Endothelial cell of umbilical vein (primary cell): ENCODE data around the gene TSEN2.

ENCODE experiments used
- JUN ChIP-seq: IDR thresholded peaks from 2 replicates; pipeline ENCODE4 v1.6.1; 2011; ENCODE audit warnings: borderline replicate concordance, low read depth; ENCODE audit not compliant: insufficient read length, insufficient read depth
- POLR2A ChIP-seq: IDR thresholded peaks from 2 replicates; pipeline ENCODE4 v1.6.1; 2012; ENCODE audit warnings: low read depth, mild to moderate bottlenecking, control low read depth, low read length
- TF ChIP-seq, protein P1 (sequence below), 2 donors: IDR thresholded peaks; 1 replicate in 1 of 2; 2 replicates in 1 of 2; pipeline ENCODE4 v1.5.1; 2011; ENCODE audit warnings: low read length in 2 of 2, mild to moderate bottlenecking in 2 of 2, moderate library complexity in 2 of 2, control low read depth in 1 of 2, inconsistent platforms in 1 of 2, low read depth in 1 of 2; ENCODE audit not compliant: insufficient read depth in 1 of 2; ENCODE audit errors: extremely low read depth in 1 of 2

DNA sequence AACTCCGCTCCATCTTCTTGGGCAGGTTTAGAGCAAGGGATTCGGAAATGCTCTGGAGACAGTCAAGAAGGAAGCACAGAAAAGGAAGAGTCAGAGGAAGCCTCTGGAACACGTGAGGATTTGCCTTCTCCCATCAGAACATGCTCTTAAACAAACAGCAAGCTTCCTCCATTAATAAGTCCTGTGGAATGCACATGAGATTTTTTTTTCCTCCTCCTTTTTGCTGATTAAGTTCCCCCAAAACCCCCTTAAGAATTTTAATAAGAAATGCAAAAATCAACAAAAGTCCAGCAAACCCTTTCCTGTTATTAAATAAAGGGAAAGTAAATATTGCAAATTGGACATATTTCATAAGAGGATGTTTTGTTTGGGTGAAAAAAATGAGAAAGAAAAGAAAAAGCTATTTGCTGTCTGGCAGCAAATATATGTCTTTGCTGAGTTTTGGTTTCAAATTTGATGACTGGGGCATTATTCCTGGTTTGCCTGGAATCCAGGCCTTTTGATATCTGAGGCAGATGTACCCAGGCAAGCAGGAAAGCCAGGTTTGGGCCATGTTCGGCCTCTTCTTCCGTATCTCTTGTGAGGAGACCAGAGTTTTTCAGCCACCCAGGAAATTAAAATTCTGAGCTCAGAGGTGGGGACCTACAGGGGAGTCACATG lies 7.9 kb upstream of the TSEN2 start:
- TF ChIP-seq, protein P1, sequence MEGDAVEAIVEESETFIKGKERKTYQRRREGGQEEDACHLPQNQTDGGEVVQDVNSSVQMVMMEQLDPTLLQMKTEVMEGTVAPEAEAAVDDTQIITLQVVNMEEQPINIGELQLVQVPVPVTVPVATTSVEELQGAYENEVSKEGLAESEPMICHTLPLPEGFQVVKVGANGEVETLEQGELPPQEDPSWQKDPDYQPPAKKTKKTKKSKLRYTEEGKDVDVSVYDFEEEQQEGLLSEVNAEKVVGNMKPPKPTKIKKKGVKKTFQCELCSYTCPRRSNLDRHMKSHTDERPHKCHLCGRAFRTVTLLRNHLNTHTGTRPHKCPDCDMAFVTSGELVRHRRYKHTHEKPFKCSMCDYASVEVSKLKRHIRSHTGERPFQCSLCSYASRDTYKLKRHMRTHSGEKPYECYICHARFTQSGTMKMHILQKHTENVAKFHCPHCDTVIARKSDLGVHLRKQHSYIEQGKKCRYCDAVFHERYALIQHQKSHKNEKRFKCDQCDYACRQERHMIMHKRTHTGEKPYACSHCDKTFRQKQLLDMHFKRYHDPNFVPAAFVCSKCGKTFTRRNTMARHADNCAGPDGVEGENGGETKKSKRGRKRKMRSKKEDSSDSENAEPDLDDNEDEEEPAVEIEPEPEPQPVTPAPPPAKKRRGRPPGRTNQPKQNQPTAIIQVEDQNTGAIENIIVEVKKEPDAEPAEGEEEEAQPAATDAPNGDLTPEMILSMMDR (IDR thresholded peaks at IDR 0.05; ENCODE audit: extremely low read depth in 1 of 2, insufficient read depth in 1 of 2, low read depth in 1 of 2, low read length in 2 of 2): no peak
- TF ChIP-seq JUN: no peak
- no peak for TF ChIP-seq POLR2A
